ENCODE measurements around the gene CER1.

CER1 gene

DNA sequence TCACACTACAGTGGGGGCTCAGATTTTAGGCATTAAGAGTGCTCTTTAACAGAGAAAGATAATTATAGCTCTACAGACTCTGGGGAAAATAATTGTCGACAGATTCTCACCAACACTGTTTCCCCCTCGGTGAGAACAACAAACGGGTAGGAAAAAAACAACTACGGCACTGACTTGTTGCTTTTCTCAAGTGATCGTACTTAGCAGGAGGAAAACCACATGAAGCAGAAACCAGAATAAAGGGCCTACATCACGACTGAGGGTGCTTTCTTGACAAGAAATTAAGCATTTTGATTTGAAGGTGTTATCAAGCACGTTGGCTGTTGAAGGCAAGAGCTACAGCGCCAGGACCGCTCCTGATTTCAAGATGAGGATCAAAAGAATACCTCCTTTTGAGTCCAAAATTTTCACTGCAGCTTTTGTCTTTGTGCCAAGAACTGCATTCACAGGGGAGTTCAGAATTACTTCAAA lies 27.2 kb upstream of the CER1 start:
- Histone ChIP-seq H3K9me3 (ENCODE audit: control insufficient read depth, insufficient read depth, low read length) (no peaks in the 10 kb centered on the region), H3K27me3 (ENCODE audit: control insufficient read depth, insufficient read depth, low read length) (no peaks in the 10 kb centered on the region), H3K9ac (ENCODE audit: low read depth, low read length) (no peak overlapping the region), H3K4me3 (ENCODE audit: low read depth, low read length) (no peak overlapping the region), H3K36me3 (ENCODE audit: control insufficient read depth, insufficient read depth, low read length) (no peaks in the 10 kb centered on the region), H3K4me1 (ENCODE audit: control insufficient read depth, insufficient read depth, low read length) (peaks cover 9% of the 10 kb centered on the region)

DNA sequence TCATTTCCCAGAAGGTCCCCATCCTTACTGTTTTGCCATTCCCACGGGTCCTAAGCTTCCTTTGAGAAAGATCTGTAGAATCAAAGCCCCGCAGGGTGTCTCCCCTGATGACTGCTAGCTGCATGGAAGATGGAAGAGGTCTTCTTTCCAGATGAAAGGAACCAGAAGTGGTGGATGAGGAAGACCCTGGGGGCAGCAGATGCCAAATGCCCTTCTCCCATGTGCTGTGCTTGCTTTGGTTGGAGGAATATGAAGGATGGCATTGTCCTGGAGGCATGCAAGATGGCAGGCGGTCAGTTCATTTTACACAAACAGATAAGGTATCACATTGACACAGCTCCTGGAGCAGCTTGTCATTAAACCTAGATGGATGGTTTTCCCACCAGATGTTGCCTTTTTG lies 25.8 kb upstream of the CER1 start:
- no peaks in the 10 kb centered on the region for H3K9me3 ChIP-seq (ENCODE audit: control insufficient read depth, insufficient read depth, low read length)
- no peaks in the 10 kb centered on the region for H3K36me3 ChIP-seq (ENCODE audit: control insufficient read depth, insufficient read depth, low read length)
- no peaks in the 10 kb centered on the region for H3K27me3 ChIP-seq (ENCODE audit: control insufficient read depth, insufficient read depth, low read length)
- H3K9ac ChIP-seq (ENCODE audit: low read depth, low read length): no peak overlapping the region
- H3K4me1 ChIP-seq (ENCODE audit: control insufficient read depth, insufficient read depth, low read length): peaks cover 9% of the 10 kb centered on the region
- H3K4me3 ChIP-seq (ENCODE audit: low read depth, low read length): no peak overlapping the region

DNA sequence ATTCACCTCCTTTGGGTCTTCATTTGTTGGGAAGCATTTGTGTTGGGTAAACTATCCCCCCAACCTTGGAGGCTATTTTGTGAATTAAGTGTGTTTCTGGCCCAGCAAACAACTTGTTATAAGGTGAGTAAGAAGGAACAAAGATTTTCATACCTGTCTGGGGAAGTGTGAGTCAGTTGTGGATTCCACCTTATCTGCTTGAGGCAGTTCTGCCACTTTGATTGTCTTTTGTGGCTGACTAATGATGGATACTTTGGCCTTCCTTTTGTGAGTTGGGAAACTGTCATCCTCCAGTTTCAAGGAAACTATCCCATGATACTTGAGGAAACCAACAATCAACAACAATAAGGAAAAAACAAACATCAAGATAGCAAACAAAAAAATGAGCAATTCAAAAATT lies 24.6 kb upstream of the CER1 start:
- Histone ChIP-seq H3K27me3 (ENCODE audit: control insufficient read depth, insufficient read depth, low read length) (no peaks in the 10 kb centered on the region), H3K36me3 (ENCODE audit: control insufficient read depth, insufficient read depth, low read length) (no peaks in the 10 kb centered on the region), H3K4me1 (ENCODE audit: control insufficient read depth, insufficient read depth, low read length) (peaks cover 9% of the 10 kb centered on the region), H3K9ac (ENCODE audit: low read depth, low read length) (no peak overlapping the region), H3K9me3 (ENCODE audit: control insufficient read depth, insufficient read depth, low read length) (no peaks in the 10 kb centered on the region), H3K4me3 (ENCODE audit: low read depth, low read length) (no peak overlapping the region)

DNA sequence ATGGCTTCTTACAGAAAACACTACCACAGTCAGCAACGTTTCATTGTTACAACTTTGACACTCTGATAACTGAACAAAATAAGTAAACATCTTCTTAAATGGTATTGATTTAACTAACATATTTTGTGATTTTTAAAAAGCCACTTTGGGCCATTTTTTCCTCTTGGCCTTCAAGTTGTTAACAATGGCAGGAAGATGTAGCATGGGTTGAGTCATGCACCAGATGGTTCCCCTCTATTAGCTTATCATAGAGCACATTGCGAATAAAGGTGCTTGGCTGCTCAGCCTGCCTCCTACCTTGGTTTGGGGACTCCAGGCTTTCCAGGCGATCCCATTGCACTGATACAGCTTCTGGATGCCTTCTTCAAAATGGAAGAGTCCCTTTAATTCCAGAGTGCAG lies 24.1 kb upstream of the CER1 start:
- H3K36me3 ChIP-seq (ENCODE audit: control insufficient read depth, insufficient read depth, low read length): no peaks in the 10 kb centered on the region
- H3K4me3 ChIP-seq (ENCODE audit: low read depth, low read length): no peak overlapping the region
- H3K9ac ChIP-seq (ENCODE audit: low read depth, low read length): no peak overlapping the region
- H3K4me1 ChIP-seq (ENCODE audit: control insufficient read depth, insufficient read depth, low read length): peaks cover 9% of the 10 kb centered on the region
- H3K9me3 ChIP-seq (ENCODE audit: control insufficient read depth, insufficient read depth, low read length): no peaks in the 10 kb centered on the region
- no peaks in the 10 kb centered on the region for H3K27me3 ChIP-seq (ENCODE audit: control insufficient read depth, insufficient read depth, low read length)

DNA sequence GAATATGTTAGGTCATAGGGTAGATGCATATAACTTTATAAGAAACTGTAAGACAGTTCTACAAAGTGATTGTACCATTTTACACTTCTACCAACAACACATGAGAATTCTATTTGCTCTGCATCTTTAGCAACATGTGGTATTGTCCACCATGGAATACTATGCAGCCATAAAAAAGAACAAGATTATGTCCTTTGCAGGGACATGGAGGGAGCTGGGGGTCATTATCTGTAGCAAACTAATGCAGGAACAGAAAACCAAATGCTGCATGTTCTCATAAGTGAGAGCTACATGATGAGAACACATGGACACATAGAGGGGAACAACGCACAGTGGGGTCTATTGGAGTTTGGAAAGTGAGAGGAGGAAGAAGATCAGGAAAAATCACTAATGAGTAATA lies 22.2 kb upstream of the CER1 start:
- no peak overlapping the region for H3K9ac ChIP-seq (ENCODE audit: low read depth, low read length)
- H3K9me3 ChIP-seq (ENCODE audit: control insufficient read depth, insufficient read depth, low read length): no peaks in the 10 kb centered on the region
- H3K4me3 ChIP-seq (ENCODE audit: low read depth, low read length): no peak overlapping the region
- no peaks in the 10 kb centered on the region for H3K27me3 ChIP-seq (ENCODE audit: control insufficient read depth, insufficient read depth, low read length)
- no peaks in the 10 kb centered on the region for H3K36me3 ChIP-seq (ENCODE audit: control insufficient read depth, insufficient read depth, low read length)
- peaks cover 4% of the 10 kb centered on the region for H3K4me1 ChIP-seq (ENCODE audit: control insufficient read depth, insufficient read depth, low read length)

DNA sequence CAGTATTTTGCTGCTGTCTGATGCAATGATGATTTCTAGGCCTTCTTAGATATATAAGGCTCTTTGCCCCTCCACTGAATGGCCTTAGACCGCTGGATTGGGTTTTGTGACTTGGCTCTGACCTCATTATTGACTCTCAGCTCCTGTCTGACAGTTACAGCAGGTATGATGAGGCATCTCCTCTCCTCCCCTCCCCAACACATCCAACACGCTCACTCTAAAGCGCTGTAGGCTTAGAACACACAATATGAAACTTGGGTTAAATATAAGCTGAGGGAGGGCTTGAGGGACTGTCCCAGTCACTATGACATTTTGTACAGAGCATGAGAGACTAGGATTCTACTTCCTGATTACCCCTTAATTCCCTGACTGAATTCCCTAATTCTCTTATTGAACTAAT lies 18.8 kb upstream of the CER1 start:
- no peaks in the 10 kb centered on the region for H3K36me3 ChIP-seq (ENCODE audit: control insufficient read depth, insufficient read depth, low read length)
- no peaks in the 10 kb centered on the region for H3K9me3 ChIP-seq (ENCODE audit: control insufficient read depth, insufficient read depth, low read length)
- H3K4me3 ChIP-seq (ENCODE audit: low read depth, low read length): no peak overlapping the region
- no peak overlapping the region for H3K9ac ChIP-seq (ENCODE audit: low read depth, low read length)
- H3K4me1 ChIP-seq (ENCODE audit: control insufficient read depth, insufficient read depth, low read length): no peaks in the 10 kb centered on the region
- no peaks in the 10 kb centered on the region for H3K27me3 ChIP-seq (ENCODE audit: control insufficient read depth, insufficient read depth, low read length)

DNA sequence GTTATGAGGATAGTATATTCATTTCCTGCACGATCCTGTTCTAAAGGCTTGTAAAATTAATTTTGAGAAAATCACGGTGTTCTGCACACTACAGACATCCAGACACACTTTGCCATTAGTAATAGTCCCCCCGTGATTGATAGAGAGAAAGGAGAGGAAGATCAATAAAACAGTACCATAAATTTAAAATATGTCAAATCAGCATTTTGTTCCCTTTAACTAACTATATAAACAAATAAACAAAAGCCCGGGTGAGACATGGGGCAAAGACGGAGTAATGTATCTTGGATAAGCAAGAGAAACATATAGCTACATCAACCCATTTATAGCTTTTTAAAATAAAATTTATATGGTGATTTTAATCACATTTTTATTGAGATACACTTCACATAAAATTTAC lies 10.6 kb upstream of the CER1 start:
- Histone ChIP-seq H3K36me3 (ENCODE audit: control insufficient read depth, insufficient read depth, low read length) (no peaks in the 10 kb centered on the region), H3K9me3 (ENCODE audit: control insufficient read depth, insufficient read depth, low read length) (no peaks in the 10 kb centered on the region), H3K4me1 (ENCODE audit: control insufficient read depth, insufficient read depth, low read length) (no peaks in the 10 kb centered on the region), H3K9ac (ENCODE audit: low read depth, low read length) (no peak overlapping the region), H3K4me3 (ENCODE audit: low read depth, low read length) (no peak overlapping the region), H3K27me3 (ENCODE audit: control insufficient read depth, insufficient read depth, low read length) (peaks cover 7% of the 10 kb centered on the region)

DNA sequence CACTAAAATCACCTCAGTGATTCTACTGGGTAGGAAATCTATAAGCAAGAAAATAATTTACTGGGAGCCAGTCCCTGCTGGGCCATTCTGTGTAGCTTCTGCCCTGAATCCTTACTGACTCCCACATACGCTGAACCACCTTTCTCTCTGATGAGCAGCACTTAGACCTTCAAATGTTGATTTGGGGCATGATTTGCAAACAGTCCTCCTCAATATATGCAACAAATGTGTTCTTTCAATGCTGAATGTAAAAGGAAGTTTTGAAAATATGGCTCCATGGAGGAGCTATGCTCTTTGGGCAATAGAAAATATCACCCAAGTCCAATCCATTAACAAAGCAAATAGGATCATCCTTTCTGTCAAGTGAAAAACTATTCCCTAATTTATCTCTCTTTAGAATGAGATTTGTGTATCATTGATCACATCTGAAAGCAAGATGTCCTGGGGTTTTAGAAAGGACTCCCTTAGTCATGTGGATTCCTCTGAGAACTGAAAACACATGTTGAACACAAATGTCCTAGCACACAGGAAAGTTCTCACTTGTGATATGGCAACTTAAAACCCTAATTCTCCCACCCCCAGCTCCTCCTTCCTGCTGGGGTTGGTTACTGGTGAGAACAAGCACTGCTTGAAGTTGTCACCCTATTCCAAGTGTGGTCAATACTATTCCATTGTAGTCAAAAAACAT lies 8.9 kb upstream of the CER1 start:
- H3K4me3 ChIP-seq (ENCODE audit: low read depth, low read length): no peak overlapping the region
- no peaks in the 10 kb centered on the region for H3K9me3 ChIP-seq (ENCODE audit: control insufficient read depth, insufficient read depth, low read length)
- H3K9ac ChIP-seq (ENCODE audit: low read depth, low read length): no peak overlapping the region

DNA sequence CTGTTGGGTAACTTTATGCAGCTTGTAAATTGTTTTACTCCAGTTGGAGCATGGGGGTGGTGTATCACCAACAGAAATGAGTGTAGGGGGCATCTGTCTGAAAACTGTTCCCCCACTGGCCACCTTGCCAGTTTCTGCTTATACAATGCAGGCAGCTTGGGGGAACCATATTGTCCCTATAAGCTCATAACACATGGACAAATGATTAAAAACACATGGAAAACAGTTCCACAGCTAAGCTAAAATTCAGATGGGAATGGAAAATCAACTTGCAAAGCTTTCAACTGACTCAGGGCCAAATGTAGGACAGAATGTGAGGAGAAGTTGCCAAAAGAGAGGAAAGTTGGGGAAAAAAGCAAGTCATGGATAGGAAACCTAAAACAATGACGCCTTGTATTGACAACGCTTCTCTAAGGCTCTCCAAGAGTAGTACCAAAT lies 7.9 kb upstream of the CER1 start:
- Histone ChIP-seq H3K9me3 (ENCODE audit: control insufficient read depth, insufficient read depth, low read length) (no peaks in the 10 kb centered on the region), H3K4me1 (ENCODE audit: control insufficient read depth, insufficient read depth, low read length) (no peaks in the 10 kb centered on the region), H3K4me3 (ENCODE audit: low read depth, low read length) (no peak overlapping the region), H3K36me3 (ENCODE audit: control insufficient read depth, insufficient read depth, low read length) (no peaks in the 10 kb centered on the region), H3K27me3 (ENCODE audit: control insufficient read depth, insufficient read depth, low read length) (peaks cover 29% of the 10 kb centered on the region), H3K9ac (ENCODE audit: low read depth, low read length) (no peak overlapping the region)

More for the DNA sequence above, 8.9 kb upstream of the CER1 start:
- Histone ChIP-seq H3K27me3 (ENCODE audit: control insufficient read depth, insufficient read depth, low read length) (peaks cover 19% of the 10 kb centered on the region), H3K36me3 (ENCODE audit: control insufficient read depth, insufficient read depth, low read length) (no peaks in the 10 kb centered on the region), H3K4me1 (ENCODE audit: control insufficient read depth, insufficient read depth, low read length) (no peaks in the 10 kb centered on the region)

DNA sequence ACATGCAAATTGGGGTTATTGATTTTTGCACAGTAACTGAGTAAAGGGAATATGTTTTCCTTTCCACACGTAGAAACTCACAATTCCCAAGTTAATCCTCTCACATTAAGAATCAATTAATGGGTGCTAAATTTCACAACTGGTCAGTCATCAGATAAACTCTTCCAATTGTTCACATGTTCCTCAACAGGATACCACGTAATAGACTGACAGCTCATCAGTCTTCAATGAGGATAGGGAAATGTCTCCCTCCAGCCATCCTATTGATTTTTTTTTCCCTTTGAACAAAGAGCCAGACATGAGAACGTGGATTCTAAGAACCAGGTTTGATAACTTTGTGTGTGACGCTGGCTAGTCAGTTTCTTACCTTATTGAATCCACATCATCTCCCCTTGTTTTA lies 768 bp upstream of the CER1 start:
- no peaks in the 10 kb centered on the region for H3K9me3 ChIP-seq (ENCODE audit: control insufficient read depth, insufficient read depth, low read length)
- peaks cover 10% of the 10 kb centered on the region for H3K4me1 ChIP-seq (ENCODE audit: control insufficient read depth, insufficient read depth, low read length)
- no peaks in the 10 kb centered on the region for H3K36me3 ChIP-seq (ENCODE audit: control insufficient read depth, insufficient read depth, low read length)
- no peak overlapping the region for H3K4me3 ChIP-seq (ENCODE audit: low read depth, low read length)
- H3K9ac ChIP-seq (ENCODE audit: low read depth, low read length): no peak overlapping the region
- H3K27me3 ChIP-seq (ENCODE audit: control insufficient read depth, insufficient read depth, low read length): peaks cover 92% of the 10 kb centered on the region

DNA sequence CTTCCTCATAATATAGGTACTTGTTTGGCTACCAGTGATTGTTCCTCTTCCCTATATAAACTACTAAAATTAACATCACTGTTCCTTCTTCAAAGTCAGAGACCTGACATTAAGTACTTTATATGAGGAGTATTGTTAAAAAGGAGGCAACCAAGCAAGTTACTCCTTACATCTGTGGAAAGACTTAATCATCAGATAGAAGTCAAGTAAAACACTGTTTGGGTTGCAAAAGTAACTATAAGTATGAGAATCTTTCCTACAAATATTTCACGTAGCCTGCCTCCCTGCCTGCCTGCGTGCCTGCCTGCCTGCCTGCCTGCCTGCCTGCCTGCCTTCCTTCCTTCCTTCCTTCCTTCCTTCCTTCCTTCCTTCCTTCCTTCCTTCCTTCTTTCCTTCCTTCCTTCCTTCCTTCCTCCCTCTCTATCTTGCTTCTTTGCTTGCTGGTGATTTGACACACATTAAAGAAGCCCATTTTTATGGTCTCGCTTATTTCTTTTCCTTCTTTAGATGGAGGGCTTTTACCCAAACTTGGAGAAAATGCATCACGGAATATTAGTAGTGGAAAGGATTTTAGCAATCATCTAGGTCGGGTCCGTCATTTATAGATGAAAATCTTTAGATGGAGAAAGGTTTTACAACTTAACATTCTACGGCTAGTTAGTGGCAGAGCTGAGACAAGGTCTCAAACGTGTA lies 3.2 kb downstream of the CER1 start:
- Histone ChIP-seq H3K4me3 (ENCODE audit: low read depth, low read length) (no peak overlapping the region), H3K27me3 (ENCODE audit: control insufficient read depth, insufficient read depth, low read length) (peaks cover 74% of the 10 kb centered on the region), H3K9me3 (ENCODE audit: control insufficient read depth, insufficient read depth, low read length) (no peaks in the 10 kb centered on the region), H3K9ac (ENCODE audit: low read depth, low read length) (no peak overlapping the region), H3K36me3 (ENCODE audit: control insufficient read depth, insufficient read depth, low read length) (no peaks in the 10 kb centered on the region), H3K4me1 (ENCODE audit: control insufficient read depth, insufficient read depth, low read length) (peaks cover 10% of the 10 kb centered on the region)

DNA sequence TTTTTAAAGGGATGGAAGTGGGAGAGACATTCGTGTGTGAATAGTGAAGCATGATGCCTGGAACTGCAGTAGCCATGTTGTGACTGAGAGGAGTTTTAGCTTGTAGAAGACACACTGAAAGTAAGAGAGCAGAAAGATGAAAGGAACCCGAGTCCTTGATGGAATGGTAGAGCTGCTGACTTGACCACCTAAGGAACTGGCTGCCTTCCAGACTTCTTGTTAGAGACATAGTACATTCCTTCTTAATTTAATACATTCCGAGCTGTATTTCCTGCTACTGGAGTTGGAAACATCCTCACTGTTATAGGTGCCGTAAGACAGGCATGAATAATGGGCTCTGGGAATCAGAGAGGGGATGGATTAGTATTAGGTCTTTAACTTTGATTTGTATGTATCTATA lies 7.4 kb downstream of the CER1 start:
- Histone ChIP-seq H3K4me3 (ENCODE audit: low read depth, low read length) (no peak overlapping the region), H3K27me3 (ENCODE audit: control insufficient read depth, insufficient read depth, low read length) (peaks cover 32% of the 10 kb centered on the region), H3K4me1 (ENCODE audit: control insufficient read depth, insufficient read depth, low read length) (no peaks in the 10 kb centered on the region), H3K9me3 (ENCODE audit: control insufficient read depth, insufficient read depth, low read length) (no peaks in the 10 kb centered on the region), H3K36me3 (ENCODE audit: control insufficient read depth, insufficient read depth, low read length) (no peaks in the 10 kb centered on the region), H3K9ac (ENCODE audit: low read depth, low read length) (no peak overlapping the region)
